ENCODE measurements around the gene KCNH1.

KCNH1 gene

DNA sequence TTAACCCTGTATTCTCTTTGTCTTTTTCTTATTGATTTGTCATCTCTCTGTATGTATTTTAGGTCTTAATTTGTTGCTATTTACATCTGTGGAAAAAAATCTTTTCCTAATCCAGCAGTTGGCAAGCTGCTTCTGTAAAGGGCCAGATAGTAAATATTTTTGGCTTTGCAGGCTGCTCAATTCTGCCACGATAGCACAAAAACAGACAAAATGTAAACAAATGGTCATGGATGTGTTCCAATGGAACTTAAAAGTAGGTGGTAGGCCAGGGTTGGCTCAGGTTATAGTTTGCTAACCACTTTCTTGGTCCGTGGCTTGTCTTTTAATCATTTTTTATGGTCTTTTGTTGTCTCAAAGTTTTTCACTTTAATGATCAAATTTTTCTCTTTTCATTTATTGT is 433.4 kb downstream of the KCNH1 start:
- TF ChIP-seq ZNF274 (IDR thresholded peaks at IDR 0.05; ENCODE audit: low read depth, low read length): no peak
- no peak overlapping the region for H3K4me3 ChIP-seq (ENCODE audit: low read length)

DNA sequence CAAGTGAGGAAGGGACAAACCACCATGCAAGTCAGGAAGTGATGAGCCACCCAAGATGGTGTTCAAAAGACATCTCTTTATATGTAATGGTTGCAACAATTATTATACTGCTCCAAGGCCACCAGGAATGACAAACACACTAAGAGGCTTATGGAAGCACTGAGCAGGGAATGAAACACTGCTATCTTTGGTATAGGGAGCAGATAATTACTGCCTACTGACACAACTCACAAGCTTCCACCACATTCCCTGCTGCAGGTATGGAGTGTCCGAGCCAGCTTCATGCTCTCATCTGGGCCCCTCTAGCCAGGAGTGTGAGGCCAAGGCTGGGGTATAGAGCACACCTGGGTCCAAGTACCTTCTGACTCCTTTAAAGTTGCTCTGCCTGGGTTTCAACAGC is 433.9 kb downstream of the KCNH1 start:
- H3K4me3 ChIP-seq (ENCODE audit: low read length): no peak overlapping the region
- no peak for TF ChIP-seq ZNF274 (IDR thresholded peaks at IDR 0.05; ENCODE audit: low read depth, low read length)

DNA sequence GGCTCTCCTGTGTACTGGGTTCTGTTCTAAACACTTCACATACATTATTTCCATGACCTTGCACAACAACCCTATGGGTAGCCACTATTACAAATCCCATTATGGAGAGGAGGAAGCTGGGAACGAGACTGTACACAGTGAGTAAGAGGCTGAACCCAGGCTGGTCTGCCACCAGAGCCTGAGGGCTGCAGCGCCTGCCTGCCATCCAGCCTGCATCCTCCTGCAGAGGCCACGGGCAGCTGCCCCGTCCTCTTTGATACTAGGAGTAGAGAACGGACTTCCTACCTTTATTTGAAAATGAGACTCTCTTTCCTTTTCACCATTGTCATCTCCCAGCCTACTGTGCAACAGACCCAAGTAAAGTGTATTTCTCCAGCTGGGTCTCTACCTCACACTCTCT is 435.3 kb downstream of the KCNH1 start:
- TF ChIP-seq ZNF274 (IDR thresholded peaks at IDR 0.05; ENCODE audit: low read depth, low read length): no peak
- H3K4me3 ChIP-seq (ENCODE audit: low read length): no peak overlapping the region

DNA sequence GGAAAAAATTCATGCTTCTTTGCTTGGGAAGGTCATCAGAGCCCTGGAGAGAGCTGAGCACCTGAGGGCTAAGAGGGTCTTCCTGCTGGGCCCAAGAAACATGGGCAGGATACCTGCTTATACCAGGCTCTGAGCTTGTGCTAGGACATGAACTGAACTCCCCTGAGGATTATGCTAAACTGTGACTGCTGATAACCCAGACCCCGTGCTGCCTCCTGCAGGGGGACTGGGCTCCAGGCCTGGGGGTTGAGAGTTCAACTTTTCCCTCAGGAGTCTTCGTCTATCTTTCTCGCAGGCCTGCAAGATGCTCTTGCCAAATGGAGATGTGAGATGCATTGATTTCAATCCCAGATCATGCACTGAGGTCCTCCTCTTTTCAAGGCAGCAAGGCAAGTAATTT is 436.8 kb downstream of the KCNH1 start:
- no peak for TF ChIP-seq ZNF274 (IDR thresholded peaks at IDR 0.05; ENCODE audit: low read depth, low read length)
- H3K4me3 ChIP-seq (ENCODE audit: low read length): no peak overlapping the region

DNA sequence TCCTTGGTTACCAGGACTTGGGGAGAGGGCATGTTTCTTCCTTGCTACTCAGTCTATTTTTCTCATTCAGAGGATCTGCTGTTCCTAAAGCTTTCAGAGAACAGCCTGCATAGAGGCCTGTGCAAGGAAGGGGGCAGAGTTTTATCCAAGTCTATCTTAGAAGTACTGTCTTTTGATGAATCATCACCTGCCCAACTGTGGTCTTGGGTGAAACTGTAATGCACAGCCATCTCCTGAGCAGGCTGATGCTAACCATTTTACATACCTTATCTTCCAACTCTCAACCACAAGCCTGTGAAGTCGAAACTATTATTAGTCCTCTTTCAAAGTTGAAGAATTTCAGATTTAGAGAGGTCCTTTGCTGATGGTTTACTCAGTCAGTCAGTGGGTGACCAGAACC is 437.2 kb downstream of the KCNH1 start:
- TF ChIP-seq ZNF274 (IDR thresholded peaks at IDR 0.05; ENCODE audit: low read depth, low read length): no peak
- H3K4me3 ChIP-seq (ENCODE audit: low read length): no peak overlapping the region

DNA sequence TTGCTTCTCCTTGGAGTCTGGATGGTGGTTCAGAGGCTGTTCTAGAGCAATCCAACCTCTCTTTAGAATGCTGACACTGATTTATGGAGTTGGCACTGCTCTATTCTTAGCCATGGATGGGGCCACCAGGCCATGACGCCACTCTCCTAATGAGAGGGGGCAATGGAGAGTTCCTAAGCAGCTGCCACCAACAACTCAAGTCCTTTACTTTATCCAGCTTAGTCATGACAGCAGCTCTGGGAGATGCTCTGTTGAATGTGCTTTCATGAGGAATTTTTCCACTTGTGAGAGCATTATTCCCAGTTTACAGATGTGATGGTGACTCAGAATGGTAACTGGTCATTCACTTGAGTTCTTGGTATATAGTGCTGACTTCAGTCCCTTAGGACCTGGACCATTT is 438.9 kb downstream of the KCNH1 start:
- no peak overlapping the region for H3K4me3 ChIP-seq (ENCODE audit: low read length)
- TF ChIP-seq ZNF274 (IDR thresholded peaks at IDR 0.05; ENCODE audit: low read depth, low read length): no peak

DNA sequence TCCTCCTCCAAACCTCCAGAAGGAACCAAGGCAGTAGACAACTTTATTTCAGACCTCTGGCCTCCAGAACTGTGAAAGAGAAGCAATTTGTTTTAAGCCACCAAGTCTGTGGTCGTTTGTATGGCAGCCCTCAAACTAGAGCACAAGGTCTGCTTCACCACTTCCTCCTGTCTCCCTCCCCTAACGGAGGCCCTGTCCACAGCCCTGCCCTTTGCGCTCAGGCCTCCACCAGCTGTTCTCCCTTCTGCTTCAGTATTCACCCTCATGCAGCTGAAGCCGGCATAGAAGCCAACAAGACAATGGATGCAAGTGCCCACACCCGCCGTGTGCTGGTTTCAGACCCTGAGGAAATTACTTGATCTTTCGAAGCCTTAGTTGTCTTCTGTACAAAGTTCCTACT is 441.2 kb downstream of the KCNH1 start:
- TF ChIP-seq ZNF274 (IDR thresholded peaks at IDR 0.05; ENCODE audit: low read depth, low read length): no peak
- no peak overlapping the region for H3K4me3 ChIP-seq (ENCODE audit: low read length)

DNA sequence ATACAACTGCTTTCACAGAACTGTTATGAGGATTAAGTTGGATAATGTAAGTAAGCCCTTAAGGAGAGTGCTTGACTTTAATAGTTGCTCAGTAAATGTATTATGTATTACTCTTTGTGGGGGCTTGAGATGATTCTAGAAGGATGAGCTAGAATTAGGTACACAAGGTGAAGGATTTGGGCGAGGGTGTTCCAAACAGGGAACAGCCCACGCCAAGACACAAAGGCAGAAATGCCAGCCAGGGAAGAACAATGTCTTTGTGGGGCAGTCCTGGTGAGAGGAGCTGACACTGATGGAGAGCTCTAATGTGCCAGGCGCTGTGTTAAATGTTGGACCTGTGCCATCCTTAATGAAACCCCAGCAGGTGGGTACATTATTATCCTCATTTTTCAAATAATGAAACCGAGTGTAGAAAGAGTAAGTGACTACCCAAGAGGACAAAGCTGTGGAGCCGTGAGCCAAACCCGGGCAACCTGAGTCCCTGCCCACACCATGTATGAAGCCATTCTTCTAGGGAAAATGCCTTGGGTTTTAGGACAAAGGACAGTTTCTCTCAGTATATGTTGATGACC is 442.8 kb downstream of the KCNH1 start:
- no peak for TF ChIP-seq ZNF274 (IDR thresholded peaks at IDR 0.05; ENCODE audit: low read depth, low read length)
- no peak overlapping the region for H3K4me3 ChIP-seq (ENCODE audit: low read length)

DNA sequence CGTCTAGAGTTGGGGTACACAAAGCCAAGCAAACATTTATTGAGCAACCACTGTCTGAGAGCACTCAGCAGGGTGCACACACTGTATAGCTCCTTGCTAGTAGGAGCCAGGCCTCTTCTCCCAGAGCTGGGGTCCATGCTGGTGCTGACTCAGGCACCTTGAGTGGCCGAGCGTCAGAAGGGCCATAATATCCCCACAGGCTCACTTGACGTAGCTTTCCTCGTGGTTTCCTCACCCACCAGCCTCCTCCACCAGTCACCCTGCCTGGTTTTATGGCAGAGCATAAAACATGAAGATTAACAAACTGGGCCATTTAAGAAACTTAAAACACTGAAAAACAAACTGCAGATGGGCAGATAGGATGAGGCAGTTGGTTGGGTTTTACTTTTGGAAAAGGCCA is 443.7 kb downstream of the KCNH1 start:
- no peak overlapping the region for H3K4me3 ChIP-seq (ENCODE audit: low read length)
- TF ChIP-seq ZNF274 (IDR thresholded peaks at IDR 0.05; ENCODE audit: low read depth, low read length): no peak

DNA sequence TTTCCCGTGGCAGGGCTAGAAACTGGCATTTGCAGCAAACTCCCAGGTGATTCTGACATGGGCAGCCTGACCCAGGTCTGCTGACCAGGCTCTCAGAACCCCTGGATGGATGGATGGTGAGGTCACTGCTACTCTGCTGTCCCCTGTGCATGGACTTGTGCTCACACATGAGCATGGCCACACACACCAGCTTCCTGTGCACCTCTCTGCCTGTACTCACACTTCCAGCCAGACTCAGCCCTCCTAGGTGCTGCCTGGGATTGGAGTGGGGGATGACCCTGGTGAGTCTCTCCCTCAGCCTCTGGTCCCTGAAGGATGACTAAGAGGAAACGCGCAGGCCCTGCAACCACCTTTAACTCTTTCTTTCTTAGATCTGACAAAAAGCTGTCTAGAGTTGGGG is 444.1 kb downstream of the KCNH1 start:
- H3K4me3 ChIP-seq (ENCODE audit: low read length): no peak overlapping the region
- TF ChIP-seq ZNF274 (IDR thresholded peaks at IDR 0.05; ENCODE audit: low read depth, low read length): no peak

DNA sequence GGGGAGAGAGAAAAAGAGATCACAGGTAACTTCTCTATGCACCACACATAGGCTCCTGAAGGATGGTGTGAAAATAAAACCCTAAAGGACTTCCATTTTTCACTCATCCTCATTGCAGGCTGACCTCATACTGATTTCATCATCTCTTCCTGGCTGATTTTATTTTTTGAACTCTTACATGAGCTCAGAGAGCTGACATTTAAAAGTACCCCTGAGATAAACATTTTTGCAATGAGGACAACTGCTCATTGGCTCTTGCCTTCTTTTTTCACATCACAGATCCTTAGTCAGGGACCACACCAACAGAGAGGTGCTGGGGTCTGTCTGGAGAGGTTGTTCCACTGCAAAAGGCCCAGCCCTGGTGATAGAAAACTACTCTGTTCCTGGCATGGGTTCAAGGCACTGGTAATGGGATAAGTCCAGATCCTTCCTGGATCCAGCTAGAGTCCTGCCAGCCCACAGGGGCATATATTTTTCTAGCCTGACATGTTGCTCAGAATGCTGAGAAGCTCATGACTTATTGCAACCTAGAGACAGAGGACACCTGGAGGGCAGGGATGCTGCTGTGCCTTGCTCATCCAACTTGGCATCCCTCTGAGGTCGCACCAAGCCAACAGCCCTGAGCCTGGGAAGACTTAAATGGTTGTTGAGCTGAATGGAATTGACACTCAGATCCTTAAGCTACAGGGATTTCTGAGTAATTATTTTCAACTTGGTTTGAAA is 445.3 kb downstream of the KCNH1 start:
- no peak for TF ChIP-seq ZNF274 (IDR thresholded peaks at IDR 0.05; ENCODE audit: low read depth, low read length)

DNA sequence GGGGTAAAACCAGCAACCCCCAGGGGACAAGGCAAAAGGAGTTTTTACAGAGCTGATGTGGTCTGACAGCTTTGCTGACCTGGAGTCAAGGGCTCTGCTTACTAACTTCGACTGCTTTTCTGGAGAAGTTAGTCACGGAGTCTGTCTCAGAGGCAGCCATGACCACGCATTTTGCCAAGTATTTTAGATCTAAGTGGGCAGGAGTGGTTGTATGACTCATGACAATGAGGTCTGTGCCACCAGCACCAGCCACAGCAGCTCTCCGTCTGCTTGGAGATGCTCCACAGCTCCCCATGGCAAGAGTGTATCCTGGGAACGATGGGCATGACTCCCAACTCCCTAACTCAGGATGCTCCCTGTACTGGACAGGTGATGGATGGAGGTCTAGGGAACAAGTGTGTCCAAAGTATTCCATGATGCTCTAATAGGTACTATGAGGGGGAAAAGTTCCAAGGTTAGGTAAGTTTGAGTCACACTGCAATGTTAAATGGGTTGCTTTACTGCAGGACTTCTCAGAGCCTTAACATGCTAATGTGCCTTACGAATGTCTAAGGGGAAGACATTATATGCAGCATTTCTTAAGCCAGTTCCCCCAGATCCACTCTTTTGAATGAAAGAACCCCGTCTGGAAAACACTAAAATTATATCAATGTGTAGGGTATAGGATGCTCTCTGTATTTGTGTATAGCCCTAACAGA is 446.2 kb downstream of the KCNH1 start:
- no peak for TF ChIP-seq ZNF274 (IDR thresholded peaks at IDR 0.05; ENCODE audit: low read depth, low read length)
- no peak overlapping the region for H3K4me3 ChIP-seq (ENCODE audit: low read length)

More for the DNA sequence above, 445.3 kb downstream of the KCNH1 start:
- no peak overlapping the region for H3K4me3 ChIP-seq (ENCODE audit: low read length)

DNA sequence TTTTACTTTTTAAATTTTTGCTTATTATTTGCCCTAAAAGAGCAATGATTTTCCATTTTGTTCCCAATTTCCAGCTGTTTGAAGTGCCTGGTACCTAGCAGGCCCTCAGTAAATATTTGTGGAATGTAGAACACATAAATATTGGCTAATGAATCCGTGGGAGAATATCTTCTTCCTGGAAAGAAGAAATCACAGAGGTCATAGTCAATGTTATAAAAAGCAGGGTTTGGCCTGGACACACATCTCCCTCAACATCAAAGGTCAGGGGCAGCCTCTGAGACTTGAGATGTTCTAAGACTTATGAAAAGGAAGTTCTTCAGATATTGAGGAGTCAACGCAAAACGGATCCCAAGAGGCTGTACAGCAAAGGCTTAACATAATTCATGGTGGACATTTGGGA is 447.1 kb downstream of the KCNH1 start:
- H3K4me3 ChIP-seq (ENCODE audit: low read length): no peak overlapping the region
- no peak for TF ChIP-seq ZNF274 (IDR thresholded peaks at IDR 0.05; ENCODE audit: low read depth, low read length)

DNA sequence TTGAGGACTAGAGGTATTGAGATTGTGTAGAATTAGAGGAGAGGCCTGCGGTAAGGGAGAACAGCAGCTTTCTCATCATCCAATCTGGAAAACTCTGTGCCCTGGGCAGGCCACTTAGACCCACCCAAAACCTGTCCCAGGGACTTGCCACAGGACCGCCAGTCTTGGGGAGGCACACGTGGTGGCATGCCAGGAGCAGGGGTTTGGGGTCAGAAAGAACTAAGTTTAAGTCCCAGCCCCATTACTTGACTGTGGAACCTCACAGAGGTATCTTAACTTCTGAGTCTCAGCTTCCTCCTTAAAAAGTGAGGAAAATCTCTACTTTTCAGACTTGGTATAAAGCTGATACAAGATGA is 448.7 kb downstream of the KCNH1 start:
- no peak for TF ChIP-seq ZNF274 (IDR thresholded peaks at IDR 0.05; ENCODE audit: low read depth, low read length)

More for the DNA sequence above, 448.7 kb downstream of the KCNH1 start:
- no peak overlapping the region for H3K4me3 ChIP-seq (ENCODE audit: low read length)
